Hepatocyte (in vitro differentiated cells): ENCODE results near the gene IKZF1.

Source experiments
- CTCF ChIP-seq: fragments of 200-600 bp; sonication (generic); IDR thresholded peaks from 2 replicates; pipeline ENCODE4 v1.5.1; 2016; ENCODE audit warnings: antibody characterized with exemption, mild to moderate bottlenecking; ENCODE audit not compliant: poor library complexity
- EZH2 ChIP-seq: fragments of 200-600 bp; sonication (generic); IDR thresholded peaks from 2 replicates; pipeline ENCODE4 v1.6.1; 2016; ENCODE audit warnings: antibody characterized with exemption, mild to moderate bottlenecking, borderline replicate concordance
- EZH2phosphoT487 ChIP-seq: fragments of 200-600 bp; sonication (generic); IDR thresholded peaks from one replicate; pipeline ENCODE4 v1.6.1; 2018; ENCODE audit warnings: antibody characterized with exemption, mild to moderate bottlenecking, low read depth, moderate library complexity; ENCODE audit not compliant: unreplicated experiment, severe bottlenecking

DNA sequence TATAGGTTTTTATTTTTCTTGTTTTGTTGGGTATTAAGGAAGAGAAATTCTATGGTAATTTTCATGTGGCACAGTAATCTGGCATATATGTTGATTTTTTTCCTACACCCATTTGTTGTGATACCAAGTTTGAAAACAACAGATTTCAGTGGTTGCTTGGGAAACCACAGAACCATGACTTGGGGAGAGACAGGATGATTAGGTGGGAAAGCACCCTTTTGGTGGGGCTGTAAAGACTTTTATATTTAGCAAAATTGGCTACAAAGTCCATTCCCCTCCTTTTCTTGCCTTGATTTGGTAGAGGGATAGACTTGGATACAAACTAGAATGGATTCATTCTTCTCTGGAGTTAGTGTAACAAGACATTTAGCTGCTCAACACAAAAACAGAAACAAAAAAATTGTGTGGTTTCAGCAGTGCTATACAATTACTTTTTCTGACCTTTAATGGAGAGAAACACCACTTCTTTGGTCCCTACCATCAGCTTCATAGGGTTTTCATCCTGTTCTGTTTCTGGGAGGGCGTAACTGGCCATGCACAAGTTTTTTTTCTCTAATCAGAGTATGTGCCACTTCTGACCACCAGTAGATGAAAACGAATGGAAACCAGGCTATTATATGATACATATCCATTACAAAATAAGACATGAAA, 92.9 kb downstream of the IKZF1 start:
- no peak for TF ChIP-seq CTCF
- TF ChIP-seq EZH2: no peak
- TF ChIP-seq EZH2phosphoT487: no peak
